HFFc6 (cell line): ENCODE measurements around the gene CSF1. TPM values are rescaled to one million over a fixed set of nuclear protein-coding genes. Genes with fewer than 3 reads are reported as not detected.
"Not testable (repeated sequence)": the region's sequence is repeated elsewhere in the genome, so short reads cannot be mapped to it uniquely, and the experiment has no call there.

ENCODE experiments used
- DNase-seq: peaks from one replicate; pipeline ENCODE4 v3.0.0-alpha.2; 2018
- H3K27ac Mint-ChIP-seq: 2 replicates; pipeline ENCODE4 v1.8.0; 2020; ENCODE audit warnings: mild to moderate bottlenecking, mixed read lengths
- H3K27me3 Mint-ChIP-seq: 2 replicates; pipeline ENCODE4 v1.8.0; 2021; ENCODE audit warnings: mild to moderate bottlenecking, moderate library complexity, mixed read lengths; ENCODE audit not compliant: insufficient read depth
- H3K36me3 Mint-ChIP-seq: 2 replicates; pipeline ENCODE4 v1.8.0; 2021; ENCODE audit warnings: low read depth, mixed read lengths
- H3K4me1 Mint-ChIP-seq: 2 replicates; pipeline ENCODE4 v1.8.0; 2020; ENCODE audit warnings: low read depth, mixed read lengths
- H3K4me3 Mint-ChIP-seq: 2 replicates; pipeline ENCODE4 v1.8.0; 2020; ENCODE audit warnings: mild to moderate bottlenecking, moderate library complexity, mixed read lengths
- H3K9me3 Mint-ChIP-seq: 2 replicates; pipeline ENCODE4 v1.8.0; 2020; ENCODE audit warnings: mild to moderate bottlenecking, mixed read lengths
- long read RNA-seq: library from polyadenylated mRNA; unstranded; transcript quantifications from one replicate; pipeline ENCODE4 v2.0.0, GENCODE V29; 2019
- total RNA-seq, 6 experiments: library from RNA; stranded (reverse); fragmentation: NEBNext Ultra II Directional; extraction: Animal tissue kit (Norgen Biotek cat#: 25700); gene quantifications; 2 replicates in 1 of 6; 3 replicates in 5 of 6; pipeline ENCODE4 v1.2.3, GENCODE V29; 2021
- TF ChIP-seq, protein P1 (sequence below): fragments of 200-600 bp; sonication (generic); IDR thresholded peaks from 2 replicates; pipeline ENCODE4 v1.5.0; 2021; ENCODE audit warnings: antibody characterized with exemption, mild to moderate bottlenecking

CSF1 gene, protein sequence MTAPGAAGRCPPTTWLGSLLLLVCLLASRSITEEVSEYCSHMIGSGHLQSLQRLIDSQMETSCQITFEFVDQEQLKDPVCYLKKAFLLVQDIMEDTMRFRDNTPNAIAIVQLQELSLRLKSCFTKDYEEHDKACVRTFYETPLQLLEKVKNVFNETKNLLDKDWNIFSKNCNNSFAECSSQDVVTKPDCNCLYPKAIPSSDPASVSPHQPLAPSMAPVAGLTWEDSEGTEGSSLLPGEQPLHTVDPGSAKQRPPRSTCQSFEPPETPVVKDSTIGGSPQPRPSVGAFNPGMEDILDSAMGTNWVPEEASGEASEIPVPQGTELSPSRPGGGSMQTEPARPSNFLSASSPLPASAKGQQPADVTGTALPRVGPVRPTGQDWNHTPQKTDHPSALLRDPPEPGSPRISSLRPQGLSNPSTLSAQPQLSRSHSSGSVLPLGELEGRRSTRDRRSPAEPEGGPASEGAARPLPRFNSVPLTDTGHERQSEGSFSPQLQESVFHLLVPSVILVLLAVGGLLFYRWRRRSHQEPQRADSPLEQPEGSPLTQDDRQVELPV
- 10 to 100 TPM; 28.7 to 79.3 (median 72.4) TPM for total RNA-seq
- long read RNA-seq, full-length matches to known transcripts: 5 of 19 reads
- long read RNA-seq, partial matches to known transcripts: 14 of 19 reads
- long read RNA-seq, other reads (novel, unspliced or antisense): 0 of 19 reads

DNA sequence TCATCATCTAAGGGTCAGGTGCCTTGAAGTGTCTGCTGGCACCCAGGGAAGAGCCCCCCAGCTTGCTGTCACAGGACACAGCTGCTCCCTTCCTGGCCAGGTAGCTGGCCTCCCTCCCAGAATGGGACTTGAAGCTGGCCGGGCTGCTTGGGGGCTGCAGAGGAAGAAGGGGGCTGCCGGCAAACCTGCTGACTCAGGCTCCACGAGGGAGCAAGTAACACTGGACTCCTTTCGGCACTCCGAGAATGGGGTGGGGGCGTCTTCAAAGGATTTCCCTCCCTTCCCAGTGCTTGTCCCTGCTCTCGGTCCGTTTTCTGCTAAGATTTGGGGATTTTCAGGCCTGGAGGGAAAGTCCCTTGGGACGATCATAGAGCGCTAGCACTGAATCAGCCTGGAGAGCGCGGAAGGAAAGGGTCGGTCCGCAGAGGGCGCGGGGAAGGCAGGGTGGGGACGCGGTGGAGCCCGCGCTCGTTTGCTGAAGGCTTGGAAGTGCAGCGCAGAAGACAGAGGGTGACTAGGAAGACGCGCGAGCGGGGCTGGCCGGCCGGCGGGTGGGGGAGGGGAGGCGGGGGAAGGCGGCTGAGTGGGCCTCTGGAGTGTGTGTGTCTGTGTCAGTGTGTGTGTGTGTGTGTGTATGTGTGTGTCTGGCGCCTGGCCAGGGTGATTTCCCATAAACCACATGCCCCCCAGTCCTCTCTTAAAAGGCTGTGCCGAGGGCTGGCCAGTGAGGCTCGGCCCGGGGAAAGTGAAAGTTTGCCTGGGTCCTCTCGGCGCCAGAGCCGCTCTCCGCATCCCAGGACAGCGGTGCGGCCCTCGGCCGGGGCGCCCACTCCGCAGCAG, at the start of gene CSF1:
CSF1 (plus strand) TSS at position 727 of the 840 bp plus-strand sequence. CDS start 175 bp downstream, outside the sequence.
- peaks cover 57% of the 10 kb centered on the region for H3K4me1 Mint-ChIP-seq
- TF ChIP-seq, protein P1, sequence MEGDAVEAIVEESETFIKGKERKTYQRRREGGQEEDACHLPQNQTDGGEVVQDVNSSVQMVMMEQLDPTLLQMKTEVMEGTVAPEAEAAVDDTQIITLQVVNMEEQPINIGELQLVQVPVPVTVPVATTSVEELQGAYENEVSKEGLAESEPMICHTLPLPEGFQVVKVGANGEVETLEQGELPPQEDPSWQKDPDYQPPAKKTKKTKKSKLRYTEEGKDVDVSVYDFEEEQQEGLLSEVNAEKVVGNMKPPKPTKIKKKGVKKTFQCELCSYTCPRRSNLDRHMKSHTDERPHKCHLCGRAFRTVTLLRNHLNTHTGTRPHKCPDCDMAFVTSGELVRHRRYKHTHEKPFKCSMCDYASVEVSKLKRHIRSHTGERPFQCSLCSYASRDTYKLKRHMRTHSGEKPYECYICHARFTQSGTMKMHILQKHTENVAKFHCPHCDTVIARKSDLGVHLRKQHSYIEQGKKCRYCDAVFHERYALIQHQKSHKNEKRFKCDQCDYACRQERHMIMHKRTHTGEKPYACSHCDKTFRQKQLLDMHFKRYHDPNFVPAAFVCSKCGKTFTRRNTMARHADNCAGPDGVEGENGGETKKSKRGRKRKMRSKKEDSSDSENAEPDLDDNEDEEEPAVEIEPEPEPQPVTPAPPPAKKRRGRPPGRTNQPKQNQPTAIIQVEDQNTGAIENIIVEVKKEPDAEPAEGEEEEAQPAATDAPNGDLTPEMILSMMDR: no peak
- H3K4me3 Mint-ChIP-seq: peak within 1 kb of the TSS; percentile 92
- DNase-seq: peak; percentile 70
- no peaks in the 10 kb centered on the region for H3K9me3 Mint-ChIP-seq
- H3K27me3 Mint-ChIP-seq: no peaks in the 10 kb centered on the region; the same call in 1 of the 2 replicates
- no peaks in the 10 kb centered on the region for H3K36me3 Mint-ChIP-seq
- peak within 1 kb of the TSS; percentile 75 for H3K27ac Mint-ChIP-seq

DNA sequence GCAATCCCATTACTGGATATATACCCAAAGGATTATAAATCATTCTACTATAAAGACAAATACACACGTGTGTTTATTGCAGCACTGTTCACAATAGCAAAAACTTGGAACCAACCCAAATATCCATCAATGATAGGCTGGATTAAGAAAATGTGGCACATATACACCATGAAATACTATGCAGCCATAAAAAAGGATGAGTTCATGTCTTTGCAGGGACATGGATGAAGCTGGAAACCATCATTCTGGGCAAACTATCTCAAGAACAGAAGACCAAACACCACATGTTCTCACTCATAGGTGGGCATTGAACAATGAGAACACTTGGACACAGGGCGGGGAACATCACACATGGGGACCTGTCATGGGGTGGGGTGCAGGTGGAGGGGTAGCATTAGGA, 49.0 kb upstream of the CSF1 start:
- H3K4me3 Mint-ChIP-seq, H3K27ac Mint-ChIP-seq, DNase-seq, H3K27me3 Mint-ChIP-seq: not testable (repeated sequence)
- peaks cover 23% of the 10 kb centered on the region for H3K4me1 Mint-ChIP-seq
- peaks cover 11% of the 10 kb centered on the region for H3K9me3 Mint-ChIP-seq
- H3K36me3 Mint-ChIP-seq: peaks cover 27% of the 10 kb centered on the region

DNA sequence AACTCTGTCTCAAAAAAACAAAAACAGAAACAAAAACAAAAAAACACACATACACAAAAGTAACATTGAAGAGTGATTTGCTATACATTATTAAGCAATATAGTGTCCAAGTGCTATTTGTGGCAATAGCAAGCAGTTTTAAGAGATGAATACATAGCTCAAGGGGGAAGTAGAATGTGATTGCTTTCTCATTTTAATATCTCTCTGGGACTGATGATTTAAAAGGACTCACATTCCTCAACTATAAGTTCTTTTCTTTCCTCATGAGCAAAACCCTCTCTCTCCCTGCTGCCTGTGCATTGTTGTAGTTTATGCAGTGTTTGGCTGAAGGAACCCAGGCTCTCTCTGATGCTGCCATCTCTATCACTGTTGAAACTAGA, 47.0 kb upstream of the CSF1 start:
- H3K4me1 Mint-ChIP-seq: peaks cover 19% of the 10 kb centered on the region
- peaks cover 5% of the 10 kb centered on the region for H3K27me3 Mint-ChIP-seq
- peak overlapping the region; percentile 63 for H3K27ac Mint-ChIP-seq
- no peak for DNase-seq
- TF ChIP-seq, protein P1: no peak
- peaks cover 11% of the 10 kb centered on the region for H3K9me3 Mint-ChIP-seq
- peaks cover 20% of the 10 kb centered on the region for H3K36me3 Mint-ChIP-seq
- H3K4me3 Mint-ChIP-seq: no peak overlapping the region

DNA sequence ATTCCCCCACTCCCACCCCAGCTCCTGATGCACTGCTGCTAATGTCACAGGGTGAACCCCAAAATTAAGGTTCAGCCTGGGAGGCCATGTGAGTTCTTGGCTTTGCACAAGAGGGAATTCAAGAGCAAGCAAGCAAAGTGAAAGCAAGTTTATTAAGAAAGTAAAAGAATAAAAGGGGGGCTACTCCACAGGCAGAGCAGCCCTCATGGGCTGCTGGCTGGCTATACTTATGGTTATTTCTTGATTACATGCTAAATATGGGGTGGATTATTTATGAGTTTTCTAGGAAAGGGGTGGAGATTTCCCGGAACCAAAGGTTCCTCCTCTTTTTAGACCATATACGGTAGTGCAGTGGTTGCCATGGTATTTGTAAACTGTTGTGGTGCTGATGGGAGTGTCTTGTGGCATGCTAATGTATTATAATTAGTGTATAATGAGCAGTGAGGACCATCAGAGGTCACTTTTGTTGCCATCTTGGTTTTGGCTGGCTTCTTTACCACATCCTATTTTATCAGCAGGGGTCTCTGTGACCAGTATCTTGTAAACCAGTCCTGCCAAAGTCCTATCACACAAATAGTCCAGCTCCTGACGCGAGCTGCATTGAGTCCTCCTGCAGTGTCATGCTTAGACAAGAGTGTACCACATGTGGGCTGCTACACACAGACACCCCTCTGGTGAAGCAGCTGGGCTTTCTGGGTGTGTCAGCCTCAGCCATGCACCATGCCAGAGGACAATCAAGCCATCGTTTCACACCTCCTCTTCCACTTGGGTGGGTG, 46.4 kb upstream of the CSF1 start:
- Mint-ChIP-seq H3K4me3 (no peak overlapping the region), H3K27me3 (peaks cover 5% of the 10 kb centered on the region), H3K4me1 (peaks cover 19% of the 10 kb centered on the region), H3K36me3 (peaks cover 20% of the 10 kb centered on the region), H3K27ac (peak overlapping the region; percentile 63), H3K9me3 (peaks cover 11% of the 10 kb centered on the region)
- DNase-seq: peak; percentile 38
- TF ChIP-seq, protein P1: no peak

DNA sequence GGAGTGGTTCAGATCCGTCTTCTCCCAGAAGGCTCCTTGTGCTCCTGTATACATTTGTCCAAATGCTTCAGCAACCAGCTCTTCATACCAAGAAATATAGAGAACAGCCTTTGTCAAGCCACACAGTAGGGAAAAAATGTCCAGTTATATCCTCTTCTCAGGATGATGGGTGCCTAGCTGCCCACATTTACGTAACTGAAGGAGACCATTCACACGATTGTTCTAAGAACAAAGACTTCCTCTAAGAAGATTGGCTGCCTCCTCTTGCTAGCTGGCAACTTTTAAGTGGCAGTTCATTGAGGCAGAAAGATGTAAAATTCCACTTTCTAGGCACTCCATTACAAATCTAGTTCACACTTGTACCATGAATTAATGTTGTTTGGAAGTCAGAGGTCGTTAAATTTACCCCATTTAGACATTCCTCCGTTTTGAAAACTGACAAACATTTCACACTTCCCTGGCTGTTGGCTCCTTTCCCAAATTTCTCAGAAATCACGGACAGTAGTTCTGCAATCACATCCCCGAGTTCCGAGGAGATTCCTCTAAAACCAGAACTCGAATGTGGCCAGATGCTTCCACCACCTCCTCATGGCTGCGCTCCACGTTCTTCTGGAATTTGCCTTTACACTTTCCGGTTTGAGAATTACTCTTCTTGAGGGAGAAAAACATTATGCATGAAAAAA, 45.6 kb upstream of the CSF1 start:
- Mint-ChIP-seq H3K36me3 (peaks cover 16% of the 10 kb centered on the region), H3K4me3 (no peak overlapping the region), H3K27ac (no peak overlapping the region), H3K27me3 (peaks cover 3% of the 10 kb centered on the region; the same call in 1 of the 2 replicates), H3K4me1 (peaks cover 19% of the 10 kb centered on the region), H3K9me3 (peaks cover 11% of the 10 kb centered on the region)
- no peak for DNase-seq
- TF ChIP-seq, protein P1: no peak
